Common myeloid progenitor, CD34-positive (primary cell): ENCODE results near the gene CNP.

ENCODE experiments used
- CTCF ChIA-PET: fragments of 350-600 bp; sonication (Branson Sonifier 250); formaldehyde crosslinking; loops from one replicate; lab custom pipeline; 2021; ENCODE audit warnings: antibody characterized with exemption; lab: Charles Lee
- POLR2A ChIA-PET: fragments of 350-600 bp; sonication (Branson Sonifier 250); formaldehyde crosslinking; loops from one replicate; lab custom pipeline; 2021; ENCODE audit warnings: antibody characterized with exemption; lab: Charles Lee
- DNase-seq, 3 donors: peaks; one replicate each; pipeline versions ENCODE4 v3.0.0 to v3.0.0-alpha.2; 2013
- H3K27ac ChIP-seq, 2 experiments: 1 replicate in 1 of 2; 2 replicates in 1 of 2; pipeline ENCODE4 v1.7.0; 2013; ENCODE audit warnings: inconsistent platforms in 2 of 2, low read length in 2 of 2, mild to moderate bottlenecking in 2 of 2, low read depth in 1 of 2, moderate library complexity in 1 of 2; ENCODE audit not compliant: severe bottlenecking in 2 of 2, insufficient read depth in 1 of 2, poor library complexity in 1 of 2
- H3K27me3 ChIP-seq, 5 experiments: replicated peaks in 2 of 5; 1 replicate in 3 of 5; 2 replicates in 2 of 5; pipeline versions ENCODE4 v1.6.1 to v1.7.0; 2013; ENCODE audit warnings: low read length in 4 of 5, mild to moderate bottlenecking in 2 of 5, moderate library complexity in 2 of 5, inconsistent platforms in 1 of 5; ENCODE audit not compliant: insufficient read depth in 5 of 5, control insufficient read depth in 4 of 5
- H3K36me3 ChIP-seq, 4 experiments: 1 replicate in 2 of 4; 2 replicates in 2 of 4; pipeline versions ENCODE4 v1.6.1 to v1.7.0; 2013; ENCODE audit warnings: low read length in 3 of 4, control low read depth in 1 of 4, mild to moderate bottlenecking in 1 of 4; ENCODE audit not compliant: control insufficient read depth in 4 of 4, insufficient read depth in 4 of 4
- H3K4me1 ChIP-seq, 4 experiments: 1 replicate in 3 of 4; 2 replicates in 1 of 4; pipeline versions ENCODE4 v1.6.1 to v1.7.1; 2013; ENCODE audit warnings: low read length in 3 of 4, mild to moderate bottlenecking in 3 of 4, control low read depth in 1 of 4, inconsistent platforms in 1 of 4, moderate library complexity in 1 of 4; ENCODE audit not compliant: control insufficient read depth in 4 of 4, insufficient read depth in 4 of 4; ENCODE audit errors: control extremely low read depth in 1 of 4
- H3K4me3 ChIP-seq, 7 experiments: 1 replicate in 4 of 7; 2 replicates in 3 of 7; pipeline versions ENCODE4 v1.5.1 to v1.7.0; 2013; ENCODE audit warnings: mild to moderate bottlenecking in 7 of 7, low read length in 6 of 7, moderate library complexity in 6 of 7, inconsistent platforms in 2 of 7, low read depth in 2 of 7, control low read depth in 1 of 7; ENCODE audit not compliant: insufficient read depth in 4 of 7, control insufficient read depth in 1 of 7; ENCODE audit errors: extremely low read depth in 1 of 7
- H3K9me3 ChIP-seq, 5 experiments: 1 replicate in 4 of 5; 2 replicates in 1 of 5; pipeline versions ENCODE4 v1.6.1 to v1.7.1; 2013; ENCODE audit warnings: low read length in 4 of 5, mild to moderate bottlenecking in 2 of 5, inconsistent platforms in 1 of 5, low read depth in 1 of 5, moderate library complexity in 1 of 5; ENCODE audit not compliant: control insufficient read depth in 4 of 5, insufficient read depth in 2 of 5; ENCODE audit errors: control extremely low read depth in 1 of 5
- WGBS: methylation state at CpG from one replicate; pipeline ENCODE4 v1.1.5; 2013; ENCODE audit not compliant: insufficient coverage; 5-methylcytosine and 5-hydroxymethylcytosine counted together

CNP gene

GRCh38 chr17:41975099-41976083 lies 8.8 kb downstream of the CNP start:
- CTCF ChIA-PET = interaction anchor here (0.8 to 1.8 kb wide), 4 partner anchors 9 to 76 kb away, joined by 3 to 7 read pairs (median 4); no protein-coding TSS in a partner anchor
- no peak overlapping the region for H3K27ac ChIP-seq
- POLR2A ChIA-PET = interaction anchor here (0.7 kb wide), 1 partner anchor 104 kb away, joined by 3 read pairs; no protein-coding TSS in a partner anchor
- H3K36me3 ChIP-seq = peaks cover 17 to 80% (median 66%) of the 10 kb centered on the region in 4 experiments
- H3K4me3 ChIP-seq = no peak overlapping the region
- peaks cover 0 to 3% (median 0%) of the 10 kb centered on the region in 4 experiments for H3K4me1 ChIP-seq
- no peak for DNase-seq
- WGBS = 89% methylated on average over 7 of the region's 9 CpGs
- no peaks in the 10 kb centered on the region for H3K9me3 ChIP-seq
- H3K27me3 ChIP-seq = no peaks in the 10 kb centered on the region

GRCh38 chr17:41976142-41976768 lies 9.7 kb downstream of the CNP start:
- Histone ChIP-seq H3K27me3 (no peaks in the 10 kb centered on the region), H3K9me3 (no peaks in the 10 kb centered on the region), H3K36me3 (peaks cover 17 to 80% (median 65%) of the 10 kb centered on the region in 4 experiments), H3K27ac (no peak overlapping the region), H3K4me3 (no peak overlapping the region), H3K4me1 (no peaks in the 10 kb centered on the region)
- WGBS = 97% methylated on average over 6 of the region's 11 CpGs
- ChIA-PET CTCF (interaction anchor here (0.8 to 1.8 kb wide), 3 partner anchors 11 to 75 kb away, joined by 3 to 7 read pairs (median 4); no protein-coding TSS in a partner anchor), POLR2A (interaction anchor here (0.7 kb wide), 1 partner anchor 105 kb away, joined by 3 read pairs; no protein-coding TSS in a partner anchor)
- no peak for DNase-seq

GRCh38 chr17:41977991-41978390 lies 11.4 kb downstream of the CNP start:
- DNase-seq = no peak
- Histone ChIP-seq H3K9me3 (no peaks in the 10 kb centered on the region), H3K4me1 (no peaks in the 10 kb centered on the region), H3K27ac (no peak overlapping the region), H3K27me3 (no peaks in the 10 kb centered on the region), H3K4me3 (no peak overlapping the region), H3K36me3 (peaks cover 14 to 81% (median 66%) of the 10 kb centered on the region in 4 experiments)
- ChIA-PET POLR2A (no interaction called here), CTCF (interaction anchor here (1.0 to 1.4 kb wide), 3 partner anchors 11 to 16 kb away, joined by 3 to 4 read pairs (median 3); no protein-coding TSS in a partner anchor)
- WGBS = 100% methylated on average over 4 of the region's 4 CpGs

- H3K9me3 ChIP-seq = no peaks in the 10 kb centered on the region
- H3K36me3 ChIP-seq = peaks cover 17 to 71% (median 59%) of the 10 kb centered on the region in 4 experiments
- ChIA-PET CTCF (interaction anchor here (0.9 kb wide), 1 partner anchor 15 kb away, joined by 3 read pairs; no protein-coding TSS in a partner anchor), POLR2A (no interaction called here)
- no peak for DNase-seq
- H3K27me3 ChIP-seq = no peaks in the 10 kb centered on the region
- H3K27ac ChIP-seq = no peak overlapping the region
- H3K4me1 ChIP-seq = no peaks in the 10 kb centered on the region
- no peak overlapping the region for H3K4me3 ChIP-seq
- WGBS = over 99% methylated on average over 11 of the region's 14 CpGs
Observed at GRCh38 chr17:41982026-41982760, 15.6 kb downstream of the CNP start.

- H3K4me3 ChIP-seq = no peak overlapping the region
- CTCF ChIA-PET = interaction anchor here (1.1 to 1.9 kb wide), 3 partner anchors 10 to 25 kb away, joined by 3 to 6 read pairs (median 5); no protein-coding TSS in a partner anchor
- no peak overlapping the region for H3K27ac ChIP-seq
- DNase-seq = no peak
- H3K4me1 ChIP-seq = no peaks in the 10 kb centered on the region
- H3K9me3 ChIP-seq = no peaks in the 10 kb centered on the region
- H3K36me3 ChIP-seq = peaks cover 15 to 82% (median 70%) of the 10 kb centered on the region in 4 experiments
- no peaks in the 10 kb centered on the region for H3K27me3 ChIP-seq
- POLR2A ChIA-PET = no interaction called here
- WGBS = 98% methylated on average over 6 of the region's 8 CpGs
Observed at GRCh38 chr17:41984454-41984853, 17.9 kb downstream of the CNP start.

GRCh38 chr17:41985919-41986318 lies 19.3 kb downstream of the CNP start:
- no peak overlapping the region for H3K4me3 ChIP-seq
- no CpG with 5 or more reads among the region's 8 CpGs for WGBS
- DNase-seq = no peak
- no peaks in the 10 kb centered on the region for H3K4me1 ChIP-seq
- H3K27me3 ChIP-seq = no peaks in the 10 kb centered on the region
- H3K36me3 ChIP-seq = peaks cover 15 to 86% (median 73%) of the 10 kb centered on the region in 4 experiments
- CTCF ChIA-PET = interaction anchor here (0.6 kb wide), 1 partner anchor 115 kb away, joined by 3 read pairs; no protein-coding TSS in a partner anchor
- POLR2A ChIA-PET = no interaction called here
- H3K9me3 ChIP-seq = no peaks in the 10 kb centered on the region
- no peak overlapping the region for H3K27ac ChIP-seq
